ENCODE results near the gene NUDT7. TPM values are rescaled to one million over a fixed set of nuclear protein-coding genes. Genes with fewer than 3 reads are reported as not detected.

Gene NUDT7
- total RNA-seq (2021) (7.5 to 11.3 TPM (median 10.7 TPM) in 3 replicates), Bru-seq, nascent RNA (percentile 57 among the genes with signal in this experiment)
- long read RNA-seq, experiment 1, transcript NUDT7-201 (4 exons, 1,096 nt) = major isoform, 6 of 16 reads
- long read RNA-seq, experiment 1, partial matches to known transcripts = 0 of 16 reads
- long read RNA-seq, experiment 1, other reads (novel, unspliced or antisense) = 2 of 16 reads
- long read RNA-seq, experiment 2, transcript NUDT7-202 (3 exons, 930 nt) = major isoform, 6 of 16 reads
- long read RNA-seq, experiment 2, partial matches to known transcripts = 2 of 16 reads
- long read RNA-seq, experiment 2, other reads (novel, unspliced or antisense) = 2 of 16 reads
- long read RNA-seq, experiment 3, transcript NUDT7-201 (4 exons, 1,096 nt) = minor isoform, 5 of 14 reads
- long read RNA-seq, experiment 3, transcript NUDT7-202 (3 exons, 930 nt) = major isoform, 7 of 14 reads
- long read RNA-seq, experiment 3, partial matches to known transcripts = 0 of 14 reads
- long read RNA-seq, experiment 3, other reads (novel, unspliced or antisense) = 0 of 14 reads

GRCh38 chr16:77722309-77723107 is at the start of gene NUDT7:
Gene NUDT7, plus strand, starts transcription at chr16:77722514. Its CDS starts 69 bp downstream, at chr16:77722583.
- DNase-seq (ENCODE audit: low spot score) (peak; percentile 99), ATAC-seq (peak; percentile 94)
- ChIA-PET POLR2A (interaction anchor here (0.6 to 1.4 kb wide), 3 partner anchors 22 to 66 kb away, joined by 3 to 4 read pairs (median 4); no protein-coding TSS in a partner anchor), CTCF (interaction anchor here (0.6 to 1.8 kb wide), 9 partner anchors 13 to 377 kb away, joined by 3 to 11 read pairs (median 5); partner anchors contain the start of genes ADAMTS18 and WWOX)
- Mint-ChIP-seq H3K4me1 (peaks cover 17% of the 10 kb centered on the region), H3K9me3 (peaks cover 7% of the 10 kb centered on the region), H3K4me3 (peak within 1 kb of the TSS; percentile 78), H3K27ac (peak within 1 kb of the TSS; percentile 98), H3K36me3 (peaks cover 14% of the 10 kb centered on the region), H3K27me3 (ENCODE audit: low read depth) (no peaks in the 10 kb centered on the region)
- TF ChIP-seq GTF2I (CRISPR knock-in tag; conservative IDR thresholded peaks at IDR 0.05) = peak; percentile 77
- TF ChIP-seq FOXP1 (CRISPR knock-in tag; IDR thresholded peaks at IDR 0.05; ENCODE audit: borderline replicate concordance) = 0 out of 2 replicates have a peak, but pooled peaks have one; percentile 27
- peak; percentile 51; the same call in 1 of the 2 replicates for TF ChIP-seq ZNF121 (CRISPR knock-in tag; IDR thresholded peaks at IDR 0.05)
- 0 out of 2 replicates have a peak, but pooled peaks have one; percentile 45 for TF ChIP-seq CREB1 (CRISPR knock-in tag; IDR thresholded peaks at IDR 0.05)
- TF ChIP-seq ZSCAN18 (CRISPR knock-in tag; IDR thresholded peaks at IDR 0.05) = no peak
- TF ChIP-seq, protein P1, sequence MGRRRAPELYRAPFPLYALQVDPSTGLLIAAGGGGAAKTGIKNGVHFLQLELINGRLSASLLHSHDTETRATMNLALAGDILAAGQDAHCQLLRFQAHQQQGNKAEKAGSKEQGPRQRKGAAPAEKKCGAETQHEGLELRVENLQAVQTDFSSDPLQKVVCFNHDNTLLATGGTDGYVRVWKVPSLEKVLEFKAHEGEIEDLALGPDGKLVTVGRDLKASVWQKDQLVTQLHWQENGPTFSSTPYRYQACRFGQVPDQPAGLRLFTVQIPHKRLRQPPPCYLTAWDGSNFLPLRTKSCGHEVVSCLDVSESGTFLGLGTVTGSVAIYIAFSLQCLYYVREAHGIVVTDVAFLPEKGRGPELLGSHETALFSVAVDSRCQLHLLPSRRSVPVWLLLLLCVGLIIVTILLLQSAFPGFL (CRISPR knock-in tag; IDR thresholded peaks at IDR 0.05; ENCODE audit: borderline replicate concordance) = 0 out of 2 replicates have a peak, but pooled peaks have one; percentile 51
- TF ChIP-seq MAX (CRISPR knock-in tag; IDR thresholded peaks at IDR 0.05) = peak; percentile 48
- no peak for TF ChIP-seq ZMAT4 (CRISPR knock-in tag; IDR thresholded peaks at IDR 0.05)
- TF ChIP-seq FOXK1 (CRISPR knock-in tag; IDR thresholded peaks at IDR 0.05) = peak; percentile 56; the same call in 1 of the 2 replicates
- no peak for TF ChIP-seq ZBTB21 (CRISPR knock-in tag; IDR thresholded peaks at IDR 0.05; ENCODE audit: borderline replicate concordance)
- TF ChIP-seq ELF4 (CRISPR knock-in tag; IDR thresholded peaks at IDR 0.05; ENCODE audit: low read depth) = no peak
- no peak for TF ChIP-seq ZNF281 (CRISPR knock-in tag; IDR thresholded peaks at IDR 0.05)
- TF ChIP-seq GABPB1 (CRISPR knock-in tag; IDR thresholded peaks at IDR 0.05) = peak; percentile 62; the same call in 1 of the 2 replicates
- 0 out of 2 replicates have a peak, but pooled peaks have one; percentile 34 for TF ChIP-seq ESRRA (CRISPR knock-in tag; IDR thresholded peaks at IDR 0.05; ENCODE audit: borderline replicate concordance)

GRCh38 chr16:77674888-77675287 is 47.4 kb upstream of the NUDT7 start:
- CTCF ChIA-PET = interaction anchor here (0.6 to 1.6 kb wide), 5 partner anchors 37 to 425 kb away, joined by 4 to 13 read pairs (median 5); partner anchors contain the start of gene WWOX
- H3K4me3 Mint-ChIP-seq = no peak overlapping the region
- no peaks in the 10 kb centered on the region for H3K36me3 Mint-ChIP-seq
- DNase-seq (ENCODE audit: low spot score) (no peak), ATAC-seq (no peak)
- H3K4me1 Mint-ChIP-seq = no peaks in the 10 kb centered on the region; the same call in 1 of the 2 replicates
- no peaks in the 10 kb centered on the region for H3K27me3 Mint-ChIP-seq (ENCODE audit: low read depth)
- POLR2A ChIA-PET = no interaction called here
- H3K27ac Mint-ChIP-seq = no peak overlapping the region
- no peaks in the 10 kb centered on the region for H3K9me3 Mint-ChIP-seq
- no peak for TF ChIP-seq ZNF121 (CRISPR knock-in tag; IDR thresholded peaks at IDR 0.05)
- TF ChIP-seq ZNF416 (CRISPR knock-in tag; IDR thresholded peaks at IDR 0.05) = no peak
- TF ChIP-seq, protein P2, sequence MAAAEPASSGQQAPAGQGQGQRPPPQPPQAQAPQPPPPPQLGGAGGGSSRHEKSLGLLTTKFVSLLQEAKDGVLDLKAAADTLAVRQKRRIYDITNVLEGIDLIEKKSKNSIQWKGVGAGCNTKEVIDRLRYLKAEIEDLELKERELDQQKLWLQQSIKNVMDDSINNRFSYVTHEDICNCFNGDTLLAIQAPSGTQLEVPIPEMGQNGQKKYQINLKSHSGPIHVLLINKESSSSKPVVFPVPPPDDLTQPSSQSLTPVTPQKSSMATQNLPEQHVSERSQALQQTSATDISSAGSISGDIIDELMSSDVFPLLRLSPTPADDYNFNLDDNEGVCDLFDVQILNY (CRISPR knock-in tag; IDR thresholded peaks at IDR 0.05) = no peak
- TF ChIP-seq CBFB (CRISPR knock-in tag; IDR thresholded peaks at IDR 0.05; ENCODE audit: low read depth) = no peak
- TF ChIP-seq, protein P3, sequence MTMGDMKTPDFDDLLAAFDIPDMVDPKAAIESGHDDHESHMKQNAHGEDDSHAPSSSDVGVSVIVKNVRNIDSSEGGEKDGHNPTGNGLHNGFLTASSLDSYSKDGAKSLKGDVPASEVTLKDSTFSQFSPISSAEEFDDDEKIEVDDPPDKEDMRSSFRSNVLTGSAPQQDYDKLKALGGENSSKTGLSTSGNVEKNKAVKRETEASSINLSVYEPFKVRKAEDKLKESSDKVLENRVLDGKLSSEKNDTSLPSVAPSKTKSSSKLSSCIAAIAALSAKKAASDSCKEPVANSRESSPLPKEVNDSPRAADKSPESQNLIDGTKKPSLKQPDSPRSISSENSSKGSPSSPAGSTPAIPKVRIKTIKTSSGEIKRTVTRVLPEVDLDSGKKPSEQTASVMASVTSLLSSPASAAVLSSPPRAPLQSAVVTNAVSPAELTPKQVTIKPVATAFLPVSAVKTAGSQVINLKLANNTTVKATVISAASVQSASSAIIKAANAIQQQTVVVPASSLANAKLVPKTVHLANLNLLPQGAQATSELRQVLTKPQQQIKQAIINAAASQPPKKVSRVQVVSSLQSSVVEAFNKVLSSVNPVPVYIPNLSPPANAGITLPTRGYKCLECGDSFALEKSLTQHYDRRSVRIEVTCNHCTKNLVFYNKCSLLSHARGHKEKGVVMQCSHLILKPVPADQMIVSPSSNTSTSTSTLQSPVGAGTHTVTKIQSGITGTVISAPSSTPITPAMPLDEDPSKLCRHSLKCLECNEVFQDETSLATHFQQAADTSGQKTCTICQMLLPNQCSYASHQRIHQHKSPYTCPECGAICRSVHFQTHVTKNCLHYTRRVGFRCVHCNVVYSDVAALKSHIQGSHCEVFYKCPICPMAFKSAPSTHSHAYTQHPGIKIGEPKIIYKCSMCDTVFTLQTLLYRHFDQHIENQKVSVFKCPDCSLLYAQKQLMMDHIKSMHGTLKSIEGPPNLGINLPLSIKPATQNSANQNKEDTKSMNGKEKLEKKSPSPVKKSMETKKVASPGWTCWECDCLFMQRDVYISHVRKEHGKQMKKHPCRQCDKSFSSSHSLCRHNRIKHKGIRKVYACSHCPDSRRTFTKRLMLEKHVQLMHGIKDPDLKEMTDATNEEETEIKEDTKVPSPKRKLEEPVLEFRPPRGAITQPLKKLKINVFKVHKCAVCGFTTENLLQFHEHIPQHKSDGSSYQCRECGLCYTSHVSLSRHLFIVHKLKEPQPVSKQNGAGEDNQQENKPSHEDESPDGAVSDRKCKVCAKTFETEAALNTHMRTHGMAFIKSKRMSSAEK (CRISPR knock-in tag; IDR thresholded peaks at IDR 0.05; ENCODE audit: borderline replicate concordance) = no peak
- TF ChIP-seq ZNF263 (CRISPR knock-in tag; IDR thresholded peaks at IDR 0.05; ENCODE audit: low read depth) = no peak
